IMR-90 (cell line): Measurements from ENCODE around the gene MALSU1. TPM values are rescaled to one million over a fixed set of nuclear protein-coding genes. Genes with fewer than 3 reads are reported as not detected.

Experiments
- ATAC-seq: fragments of 200-7000 bp; cut with Tn5 transposase; 2 replicates; pipeline ENCODE4 v1.9.1; 2020; ENCODE audit warnings: low read depth, mild to moderate bottlenecking, moderate library complexity
- BruUV-seq: library from RNA; stranded (reverse); fragments of 400-500 nt; replicated peaks from 2 replicates; lab custom pipeline; 2021; lab: Mats Ljungman, UMichigan
- CTCF ChIA-PET: fragments of 300-600 bp; formaldehyde crosslinking; extraction: SDS; loops from one replicate; lab custom pipeline; 2021; ENCODE audit warnings: antibody characterized with exemption; lab: Yijun Ruan, JAX
- POLR2A ChIA-PET: fragments of 300-600 bp; sonication (Branson Sonifier 250); formaldehyde crosslinking; loops from one replicate; lab custom pipeline; 2022; ENCODE audit warnings: antibody characterized with exemption; ENCODE audit not compliant: unreplicated experiment; lab: Charles Lee
- DNase-seq: peaks from one replicate; pipeline ENCODE4 v3.0.0; 2013
- H2AFZ ChIP-seq: replicated peaks from 2 replicates; pipeline ENCODE3; 2013; ENCODE audit warnings: low read length, mild to moderate bottlenecking; ENCODE audit not compliant: poor library complexity
- H2AK5ac ChIP-seq: 2 replicates; pipeline ENCODE4 v1.6.1; 2013; ENCODE audit warnings: low read depth, low read length, inconsistent platforms
- H2AK9ac ChIP-seq: replicated peaks from 2 replicates; pipeline ENCODE3; 2013; ENCODE audit warnings: mild to moderate bottlenecking, low read depth, low read length, moderate library complexity; ENCODE audit not compliant: poor library complexity
- H2BK120ac ChIP-seq: 2 replicates; pipeline ENCODE4 v1.6.1; 2013; ENCODE audit warnings: low read depth, low read length, inconsistent platforms
- H2BK15ac ChIP-seq: 3 replicates; pipeline ENCODE4 v1.6.1; 2013; ENCODE audit warnings: low read depth, low read length, inconsistent platforms
- H2BK20ac ChIP-seq: 2 replicates; pipeline ENCODE4 v1.6.1; 2013; ENCODE audit warnings: low read depth, mild to moderate bottlenecking, inconsistent platforms, low read length, moderate library complexity
- H2BK5ac ChIP-seq: 2 replicates; pipeline ENCODE4 v1.6.1; 2013; ENCODE audit warnings: mild to moderate bottlenecking, low read depth, low read length, inconsistent platforms; ENCODE audit not compliant: poor library complexity, severe bottlenecking
- H3K14ac ChIP-seq: replicated peaks from 2 replicates; pipeline ENCODE4 v1.6.1; 2013; ENCODE audit warnings: low read depth, low read length, inconsistent platforms
- H3K18ac ChIP-seq: 2 replicates; pipeline ENCODE4 v1.6.1; 2013; ENCODE audit warnings: low read depth, low read length, control low read depth
- H3K23ac ChIP-seq: 2 replicates; pipeline ENCODE4 v1.6.1; 2013; ENCODE audit warnings: low read depth, low read length, inconsistent platforms
- H3K27ac ChIP-seq: 2 replicates; pipeline ENCODE4 v1.5.1; 2013; ENCODE audit warnings: mild to moderate bottlenecking, control low read depth, low read length; ENCODE audit not compliant: insufficient read depth
- H3K27me3 ChIP-seq: 2 replicates; pipeline ENCODE4 v1.6.1; 2013; ENCODE audit warnings: low read length; ENCODE audit not compliant: control insufficient read depth, insufficient read depth
- H3K36me3 ChIP-seq: 2 replicates; pipeline ENCODE4 v1.6.1; 2013; ENCODE audit warnings: low read length, mixed read lengths; ENCODE audit not compliant: control insufficient read depth, insufficient read depth
- H3K4ac ChIP-seq: 2 replicates; pipeline ENCODE4 v1.6.1; 2013; ENCODE audit warnings: low read depth, low read length, inconsistent platforms
- H3K4me1 ChIP-seq: 2 replicates; pipeline ENCODE4 v1.6.1; 2013; ENCODE audit warnings: low read length, mixed read lengths; ENCODE audit not compliant: control insufficient read depth, insufficient read depth
- H3K4me2 ChIP-seq: 2 replicates; pipeline ENCODE4 v1.6.1; 2013; ENCODE audit warnings: low read depth, mild to moderate bottlenecking, control low read depth, low read length, moderate library complexity
- H3K4me3 ChIP-seq: 2 replicates; pipeline ENCODE4 v1.5.1; 2013; ENCODE audit warnings: low read depth, mild to moderate bottlenecking, control low read depth, low read length, moderate library complexity; ENCODE audit not compliant: insufficient read depth
- H3K56ac ChIP-seq: 2 replicates; pipeline ENCODE4 v1.6.1; 2013; ENCODE audit warnings: low read length, inconsistent platforms; ENCODE audit not compliant: insufficient read depth; ENCODE audit errors: extremely low read depth
- H3K79me1 ChIP-seq, 2 experiments: 2 replicates each; pipeline ENCODE4 v1.6.1; 2013; ENCODE audit warnings: low read length in 2 of 2, inconsistent platforms in 1 of 2, low read depth in 1 of 2
- H3K9ac ChIP-seq: 2 replicates; pipeline ENCODE4 v1.6.1; 2013; ENCODE audit warnings: low read depth, low read length, control low read depth
- H3K9me1 ChIP-seq: 2 replicates; pipeline ENCODE4 v1.6.1; 2013; ENCODE audit warnings: low read length, inconsistent platforms; ENCODE audit not compliant: insufficient read depth
- H3K9me3 ChIP-seq: 2 replicates; pipeline ENCODE4 v1.6.1; 2013; ENCODE audit warnings: low read length; ENCODE audit not compliant: control insufficient read depth, insufficient read depth
- H4K20me1 ChIP-seq: 2 replicates; pipeline ENCODE4 v1.6.1; 2013; ENCODE audit warnings: low read length, inconsistent platforms; ENCODE audit not compliant: insufficient read depth
- H4K5ac ChIP-seq: 2 replicates; pipeline ENCODE4 v1.6.1; 2013; ENCODE audit warnings: mild to moderate bottlenecking, low read depth, low read length, control low read depth
- H4K8ac ChIP-seq, 2 experiments: 2 replicates each; pipeline ENCODE4 v1.6.1; 2013; ENCODE audit warnings: low read depth in 2 of 2, low read length in 2 of 2, control low read depth in 1 of 2, inconsistent platforms in 1 of 2
- H4K91ac ChIP-seq: 2 replicates; pipeline ENCODE4 v1.6.1; 2013; ENCODE audit warnings: low read depth, low read length, inconsistent platforms; ENCODE audit not compliant: insufficient read depth
- BHLHE40 ChIP-seq: fragments of 150-350 bp; IDR thresholded peaks from 2 replicates; pipeline ENCODE4 v1.6.1; 2016; ENCODE audit warnings: mild to moderate bottlenecking, low read depth, low read length
- CTCF ChIP-seq: conservative IDR thresholded peaks from 2 replicates; pipeline ENCODE4 v1.5.1; 2012; ENCODE audit warnings: mild to moderate bottlenecking, low read depth, low read length, improper control_type of control experiment
- FOS ChIP-seq: fragments of 150-350 bp; IDR thresholded peaks from 2 replicates; pipeline ENCODE4 v1.6.1; 2016; ENCODE audit warnings: low read depth, low read length
- MAZ ChIP-seq: IDR thresholded peaks from 2 replicates; pipeline ENCODE4 v1.6.1; 2012; ENCODE audit warnings: low read depth, mild to moderate bottlenecking, low read length, improper control_type of control experiment, moderate library complexity, borderline replicate concordance
- MXI1 ChIP-seq: IDR thresholded peaks from 2 replicates; pipeline ENCODE4 v1.6.1; 2012; ENCODE audit warnings: low read depth, mild to moderate bottlenecking, low read length, moderate library complexity, borderline replicate concordance
- POLR2A ChIP-seq: IDR thresholded peaks from 2 replicates; pipeline ENCODE4 v1.6.1; 2012; ENCODE audit warnings: mild to moderate bottlenecking, low read depth, low read length
- RAD21 ChIP-seq: IDR thresholded peaks from 2 replicates; pipeline ENCODE4 v1.6.1; 2012; ENCODE audit warnings: low read length, improper control_type of control experiment
- RCOR1 ChIP-seq: IDR thresholded peaks from 2 replicates; pipeline ENCODE4 v1.6.1; 2012; ENCODE audit warnings: mild to moderate bottlenecking, low read length, improper control_type of control experiment; ENCODE audit not compliant: insufficient replicate concordance
- SMC3 ChIP-seq: fragments of 150-350 bp; IDR thresholded peaks from 2 replicates; pipeline ENCODE4 v1.6.1; 2016; ENCODE audit warnings: low read depth, mild to moderate bottlenecking, antibody characterized with exemption, low read length, moderate library complexity
- USF2 ChIP-seq: fragments of 150-350 bp; IDR thresholded peaks from 2 replicates; pipeline ENCODE4 v1.6.1; 2017; ENCODE audit warnings: mild to moderate bottlenecking, antibody characterized with exemption, low read length, low read depth
- WGBS, 2 experiments: methylation state at CpG; one replicate each; pipeline versions ENCODE4 v1.1.5 to v1.1.7; 2013; ENCODE audit warnings: missing lambda C conversion rate in 2 of 2; ENCODE audit not compliant: insufficient read length in 1 of 2; ENCODE audit errors: extremely low coverage in 2 of 2; 5-methylcytosine and 5-hydroxymethylcytosine counted together
- dilution Hi-C: fragments of 300-500 bp; cut with HindIII; formaldehyde crosslinking; loops from one replicate; pipeline ENCODE4 v1.14.3; 2018; ENCODE audit warnings: low sequenced_read_pairs; ENCODE audit not compliant: unreplicated experiment
- in situ Hi-C: fragments of 300-500 bp; cut with MboI; formaldehyde crosslinking; loops from 3 replicates; pipeline ENCODE4 v1.14.3; 2019; ENCODE audit warnings: low sequenced_read_pairs, inconsistent platforms, mixed read lengths
- intact Hi-C: fragments of 100-400 bp; cut with micrococcal nuclease; formaldehyde crosslinking; loops from 2 replicates; pipeline ENCODE4 v1.10.0; 2022
- polyA plus RNA-seq, 3 experiments: library from polyadenylated mRNA; depleted of rRNA; stranded (reverse); fragments of >200 nt; gene quantifications; 2 replicates each; pipeline ENCODE4 v1.2.3, GENCODE V29; 2012; ENCODE audit warnings: low replicate concordance in 1 of 3
- total RNA-seq: library from RNA; depleted of rRNA; stranded (reverse); fragments of >200 nt; gene quantifications from 2 replicates; pipeline ENCODE4 v1.2.3, GENCODE V29; 2012

MALSU1 gene
- total and polyA plus RNA-seq, 2 of the 4 experiments (the other 2 are of a cell fraction) = 30.5 to 36.0 TPM

- H2AK5ac ChIP-seq = no peak overlapping the region
- DNase-seq (no peak), ATAC-seq (no peak)
- intact Hi-C loops = no loop called here
- no peak overlapping the region for H2BK120ac ChIP-seq
- H2AK9ac ChIP-seq = no peak overlapping the region
- dilution Hi-C loops = no loop called here
- no peaks in the 10 kb centered on the region for H3K9me3 ChIP-seq
- H3K36me3 ChIP-seq = no peaks in the 10 kb centered on the region
- no peak overlapping the region for H3K14ac ChIP-seq
- no peak overlapping the region for H3K23ac ChIP-seq
- no peaks in the 10 kb centered on the region for H3K9me1 ChIP-seq
- no TSS peak for BruUV-seq
- H3K79me1 ChIP-seq = no peaks in the 10 kb centered on the region
- no peak overlapping the region for H3K27ac ChIP-seq
- H3K4me2 ChIP-seq = no peak overlapping the region
- ChIA-PET POLR2A (no interaction called here), CTCF (no interaction called here)
- no peak overlapping the region for H4K8ac ChIP-seq
- H3K4ac ChIP-seq = no peak overlapping the region
- no peak overlapping the region for H4K91ac ChIP-seq
- no peaks in the 10 kb centered on the region for H3K27me3 ChIP-seq
- in situ Hi-C loops = no loop called here
- H2BK15ac ChIP-seq = no peak overlapping the region
- no peak overlapping the region for H3K9ac ChIP-seq
- TF ChIP-seq SMC3 = no peak
- no peak for TF ChIP-seq MXI1
- TF ChIP-seq USF2 = no peak
- no peak for TF ChIP-seq CTCF
- no peak for TF ChIP-seq FOS
- no peak for TF ChIP-seq RCOR1
- TF ChIP-seq RAD21 = no peak
- TF ChIP-seq BHLHE40 = no peak
- no peak for TF ChIP-seq POLR2A
- no peak for TF ChIP-seq MAZ
- H3K4me1 ChIP-seq = no peaks in the 10 kb centered on the region
- no peak overlapping the region for H4K5ac ChIP-seq
- no peak overlapping the region for H3K18ac ChIP-seq
- H2BK20ac ChIP-seq = no peak overlapping the region
- no peak overlapping the region for H3K4me3 ChIP-seq
- no peak overlapping the region for H3K56ac ChIP-seq
- H2BK5ac ChIP-seq = no peak overlapping the region
- no peak overlapping the region for H2AFZ ChIP-seq
- 100% methylated on average over 1 of the region's 4 CpGs; no CpG with 5 or more reads in 1 of the 2 experiments for WGBS, 2 experiments
- no peaks in the 10 kb centered on the region for H4K20me1 ChIP-seq
Measured at GRCh38 chr7:23283086-23283485, 16.1 kb upstream of the MALSU1 start.
